ENCODE measurements around the gene TMEM45B.
A peak's percentile ranks its signal among the peaks of the same experiment; 100 is the strongest.
"Not testable (repeated sequence)": the region's sequence is repeated elsewhere in the genome, so short reads cannot be mapped to it uniquely, and the experiment has no call there.

Gene TMEM45B

GRCh38 chr11:129836979-129837378, 21.3 kb downstream of the TMEM45B start:
- no peak for TF ChIP-seq CTCF (conservative IDR thresholded peaks at IDR 0.05; ENCODE audit: low read depth, low read length)
- H3K79me2 ChIP-seq (ENCODE audit: insufficient read depth, low read depth) = no peaks in the 10 kb centered on the region
- H3K9ac ChIP-seq = no peak overlapping the region
- H3K4me2 ChIP-seq = no peak overlapping the region
- no peaks in the 10 kb centered on the region for H3K4me1 ChIP-seq (ENCODE audit: low read depth, poor library complexity, severe bottlenecking)
- no peaks in the 10 kb centered on the region for H3K27me3 ChIP-seq (ENCODE audit: insufficient read depth, low read depth)
- H2AFZ ChIP-seq (ENCODE audit: low read depth) = no peak overlapping the region
- no peaks in the 10 kb centered on the region for H3K36me3 ChIP-seq (ENCODE audit: insufficient read depth)
- no peak overlapping the region for H3K27ac ChIP-seq
- no peaks in the 10 kb centered on the region for H4K20me1 ChIP-seq (ENCODE audit: insufficient read depth)
- no peak overlapping the region for H3K4me3 ChIP-seq (IDR thresholded peaks at IDR 0.05; ENCODE audit: insufficient read depth, low read depth, low read length)

- Histone ChIP-seq H3K4me2 (no peak overlapping the region), H3K27me3 (ENCODE audit: insufficient read depth, low read depth) (no peaks in the 10 kb centered on the region), H3K9ac (no peak overlapping the region), H2AFZ (ENCODE audit: low read depth) (no peak overlapping the region), H3K4me1 (ENCODE audit: low read depth, poor library complexity, severe bottlenecking) (peaks cover under 1% of the 10 kb centered on the region), H3K27ac (no peak overlapping the region), H3K4me3 (IDR thresholded peaks at IDR 0.05; ENCODE audit: insufficient read depth, low read depth, low read length) (no peak overlapping the region), H4K20me1 (ENCODE audit: insufficient read depth) (no peaks in the 10 kb centered on the region), H3K79me2 (ENCODE audit: insufficient read depth, low read depth) (no peaks in the 10 kb centered on the region), H3K36me3 (ENCODE audit: insufficient read depth) (no peaks in the 10 kb centered on the region)
- no peak for TF ChIP-seq CTCF (conservative IDR thresholded peaks at IDR 0.05; ENCODE audit: low read depth, low read length)
Measured at GRCh38 chr11:129840236-129840635, 24.6 kb downstream of the TMEM45B start.

- Histone ChIP-seq H3K4me2 (no peak overlapping the region), H3K79me2 (ENCODE audit: insufficient read depth, low read depth) (no peaks in the 10 kb centered on the region), H3K27ac (no peak overlapping the region), H2AFZ (ENCODE audit: low read depth) (no peak overlapping the region), H3K27me3 (ENCODE audit: insufficient read depth, low read depth) (no peaks in the 10 kb centered on the region), H3K4me1 (ENCODE audit: low read depth, poor library complexity, severe bottlenecking) (peaks cover 20% of the 10 kb centered on the region), H3K4me3 (IDR thresholded peaks at IDR 0.05; ENCODE audit: insufficient read depth, low read depth, low read length) (no peak overlapping the region), H4K20me1 (ENCODE audit: insufficient read depth) (no peaks in the 10 kb centered on the region), H3K9ac (no peak overlapping the region), H3K36me3 (ENCODE audit: insufficient read depth) (no peaks in the 10 kb centered on the region)
- no peak for TF ChIP-seq CTCF (conservative IDR thresholded peaks at IDR 0.05; ENCODE audit: low read depth, low read length)
Measured at GRCh38 chr11:129842138-129842537, 26.5 kb downstream of the TMEM45B start.

GRCh38 chr11:129846508-129847335, 31.1 kb downstream of the TMEM45B start:
- H3K36me3 ChIP-seq (ENCODE audit: insufficient read depth) = no peaks in the 10 kb centered on the region
- H3K79me2 ChIP-seq (ENCODE audit: insufficient read depth, low read depth) = no peaks in the 10 kb centered on the region
- no peak for TF ChIP-seq CTCF (conservative IDR thresholded peaks at IDR 0.05; ENCODE audit: low read depth, low read length)
- H3K4me3 ChIP-seq (IDR thresholded peaks at IDR 0.05; ENCODE audit: insufficient read depth, low read depth, low read length) = no peak overlapping the region
- H3K9ac ChIP-seq = no peak overlapping the region; the same call in 1 of the 2 replicates
- H3K4me2 ChIP-seq = peak overlapping the region; percentile 96
- no peaks in the 10 kb centered on the region for H3K27me3 ChIP-seq (ENCODE audit: insufficient read depth, low read depth)
- peaks cover 20% of the 10 kb centered on the region for H3K4me1 ChIP-seq (ENCODE audit: low read depth, poor library complexity, severe bottlenecking)
- H4K20me1 ChIP-seq (ENCODE audit: insufficient read depth) = no peaks in the 10 kb centered on the region
- H2AFZ ChIP-seq (ENCODE audit: low read depth) = peak overlapping the region; percentile 57
- peak overlapping the region; percentile 70 for H3K27ac ChIP-seq

GRCh38 chr11:129847361-129847760, 31.7 kb downstream of the TMEM45B start:
- not testable (repeated sequence) for H2AFZ ChIP-seq (ENCODE audit: low read depth); H3K36me3 ChIP-seq (ENCODE audit: insufficient read depth); H3K9ac ChIP-seq; H3K79me2 ChIP-seq (ENCODE audit: insufficient read depth, low read depth); H3K4me3 ChIP-seq (IDR thresholded peaks at IDR 0.05; ENCODE audit: insufficient read depth, low read depth, low read length); H3K27ac ChIP-seq; H4K20me1 ChIP-seq (ENCODE audit: insufficient read depth); H3K27me3 ChIP-seq (ENCODE audit: insufficient read depth, low read depth)
- Histone ChIP-seq H3K4me2 (peak overlapping the region; percentile 96; the same call in 1 of the 2 replicates), H3K4me1 (ENCODE audit: low read depth, poor library complexity, severe bottlenecking) (peaks cover 20% of the 10 kb centered on the region)

All from KMS-11 (cell line).